GM12878 (cell line): Measurements from ENCODE around the gene SLC2A4RG. TPM values are rescaled to one million over a fixed set of nuclear protein-coding genes. Genes with fewer than 3 reads are reported as not detected.

Experiments used
- ATAC-seq: fragments of 200-7000 bp; cut with Tn5 transposase; 3 replicates; pipeline ENCODE4 v1.9.1; 2020; ENCODE audit warnings: mild to moderate bottlenecking, moderate library complexity
- BruUV-seq: library from RNA; stranded (reverse); fragments of 400-500 nt; replicated peaks from 2 replicates; lab custom pipeline; 2021; lab: Mats Ljungman, UMichigan
- CTCF ChIA-PET: fragments of 300-600 bp; sonication (Branson Sonifier 250); formaldehyde crosslinking; extraction: SDS; loops from one replicate; lab custom pipeline; 2021; ENCODE audit warnings: inconsistent platforms; lab: Yijun Ruan, JAX
- POLR2A ChIA-PET: fragments of 350-600 bp; formaldehyde crosslinking; extraction: SDS; loops from one replicate; lab custom pipeline; 2021; ENCODE audit warnings: inconsistent platforms; lab: Charles Lee
- RAD21 ChIA-PET: fragments of 300-600 bp; sonication (Branson Sonifier 250); formaldehyde crosslinking; loops from one replicate; lab custom pipeline; 2023; ENCODE audit warnings: antibody characterized with exemption; ENCODE audit not compliant: unreplicated experiment; lab: Charles Lee
- SMC1A ChIA-PET: fragments of 300-600 bp; sonication (Branson Sonifier 250); formaldehyde crosslinking; loops from one replicate; lab custom pipeline; 2023; ENCODE audit not compliant: unreplicated experiment, uncharacterized antibody; lab: Charles Lee
- DNase-seq: peaks from one replicate; pipeline ENCODE4 v3.0.0-alpha.2; 2011; ENCODE audit warnings: low read depth, low spot score
- FAIRE-seq: peaks from 3 replicates; lab custom pipeline; 2011; peaks lifted over from hg19 to GRCh38; lab: Jason Lieb, UNC
- H2AFZ ChIP-seq: 2 replicates; pipeline ENCODE4 v1.6.0; 2011; ENCODE audit warnings: low read depth, low read length, control low read depth; ENCODE audit not compliant: control insufficient read depth
- H3K27ac ChIP-seq: 2 replicates; pipeline ENCODE4 v1.5.1; 2011; ENCODE audit warnings: control low read depth; ENCODE audit not compliant: control insufficient read depth, insufficient read depth
- H3K27me3 ChIP-seq, 2 experiments: replicated peaks in 1 of 2; 2 replicates each; pipeline versions ENCODE4 v1.6.0 to v1.6.1; 2011; ENCODE audit warnings: low read length in 1 of 2; ENCODE audit not compliant: control insufficient read depth in 2 of 2, insufficient read depth in 2 of 2
- H3K36me3 ChIP-seq, 2 experiments: 2 replicates each; pipeline ENCODE4 v1.5.1; 2011; ENCODE audit warnings: low read length in 1 of 2; ENCODE audit not compliant: control insufficient read depth in 2 of 2, insufficient read depth in 2 of 2
- H3K4me1 ChIP-seq: 2 replicates; pipeline ENCODE4 v1.6.1; 2011; ENCODE audit warnings: mild to moderate bottlenecking, low read length, moderate library complexity, mixed read lengths; ENCODE audit not compliant: control insufficient read depth, insufficient read depth
- H3K4me2 ChIP-seq: 2 replicates; pipeline ENCODE4 v1.6.0; 2011; ENCODE audit warnings: control low read depth; ENCODE audit not compliant: control insufficient read depth, insufficient read depth
- H3K4me3 ChIP-seq: fragments of 200-600 bp; sonication (generic); 2 replicates; pipeline ENCODE4 v1.5.1; 2016
- H3K79me2 ChIP-seq: 2 replicates; pipeline ENCODE4 v1.6.0; 2011; ENCODE audit warnings: low read length; ENCODE audit not compliant: control insufficient read depth, insufficient read depth
- H3K9ac ChIP-seq: 2 replicates; pipeline ENCODE4 v1.8.0; 2011; ENCODE audit warnings: low read length, control low read depth, mixed read lengths; ENCODE audit not compliant: control insufficient read depth, insufficient read depth
- H3K9me3 ChIP-seq: replicated peaks from 3 replicates; pipeline ENCODE4 v1.5.1; 2011; ENCODE audit warnings: mild to moderate bottlenecking, low read length; ENCODE audit not compliant: control insufficient read depth, insufficient read depth
- H4K20me1 ChIP-seq: 2 replicates; pipeline ENCODE4 v1.6.0; 2011; ENCODE audit not compliant: control insufficient read depth, insufficient read depth
- MLLT1 ChIP-seq: fragments of 450-650 bp; IDR thresholded peaks from 2 replicates; pipeline ENCODE4 v1.6.1; 2016; ENCODE audit warnings: mild to moderate bottlenecking
- RFX5 ChIP-seq: IDR thresholded peaks from 2 replicates; pipeline ENCODE4 v1.6.1; 2011; ENCODE audit warnings: low read depth, low read length, improper control_type of control experiment
- ZBTB11 ChIP-seq: fragments of 450-650 bp; formaldehyde crosslinking; IDR thresholded peaks from 2 replicates; pipeline ENCODE4 v1.5.0; 2022; ENCODE audit warnings: mild to moderate bottlenecking, missing genetic modification characterization
- WGBS: methylation state at CpG from one replicate; pipeline ENCODE4 v1.1.6; 2016; ENCODE audit warnings: low lambda C conversion rate; ENCODE audit not compliant: insufficient replicate concordance, insufficient coverage; ENCODE audit errors: missing lambda C conversion rate; 5-methylcytosine and 5-hydroxymethylcytosine counted together
- in situ Hi-C: fragments of 300-500 bp; cut with MboI; formaldehyde crosslinking; loops from 9 replicates; pipeline ENCODE4 v1.14.3; 2018; ENCODE audit warnings: mixed read lengths
- intact Hi-C: fragments of 100-400 bp; cut with micrococcal nuclease; formaldehyde crosslinking; loops from one replicate; pipeline ENCODE4 v1.14.2; 2022; ENCODE audit not compliant: unreplicated experiment
- polyA plus RNA-seq, 11 experiments: library from polyadenylated mRNA; depleted of rRNA in 4 of 11; unstranded in 6 of 11; stranded (reverse) in 5 of 11; fragments of >200 nt; fragmentation: Nextera tagmentation in 4 of 11; fragmentation: Illumina TruSeq in 1 of 11; extraction: Ambion mirVana in 4 of 11; extraction: Trizol in 1 of 11; gene quantifications; 1 replicate in 1 of 11; 2 replicates in 10 of 11; pipeline versions ENCODE4 v1.2.1 to v1.2.3, GENCODE V29; 2011 to 2016; ENCODE audit warnings: inconsistent platforms in 2 of 11, missing spikeins in 2 of 11, low read depth in 1 of 11
- total RNA-seq, 4 experiments: library from RNA; depleted of rRNA in 3 of 4; stranded (reverse); fragments of >200 nt in 3 of 4; fragmentation: Illumina TruSeq in 1 of 4; extraction: Trizol in 1 of 4; gene quantifications; 2 replicates each; pipeline versions ENCODE4 v1.2.1 to v1.2.3, GENCODE V29; 2013 to 2021

SLC2A4RG gene
- total and polyA plus RNA-seq, 10 of the 15 experiments (the other 5 are each of a cell fraction or from before 2014, with no cell fraction given) = 0.34 to 65.9 (median 13.3) TPM

GRCh38 chr20:63769891-63770474 is 30.4 kb downstream of the SLC2A4RG start (continued):
- no peak for TF ChIP-seq RFX5
- TF ChIP-seq ZBTB11 (CRISPR knock-in tag) = no peak

- SMC1A ChIA-PET = no interaction called here
- Histone ChIP-seq H2AFZ (no peak overlapping the region), H3K27me3 (no peaks in the 10 kb centered on the region), H4K20me1 (no peaks in the 10 kb centered on the region), H3K36me3 (no peaks in the 10 kb centered on the region), H3K9ac (no peak overlapping the region), H3K4me1 (no peaks in the 10 kb centered on the region), H3K79me2 (no peaks in the 10 kb centered on the region), H3K4me3 (no peak overlapping the region), H3K9me3 (peaks cover 2% of the 10 kb centered on the region; the same call in 1 of the 3 replicates), H3K27ac (no peak overlapping the region), H3K4me2 (no peak overlapping the region)
- BruUV-seq = no TSS peak
- no peak for DNase-seq
- no peak for ATAC-seq
- POLR2A ChIA-PET = no interaction called here
- TF ChIP-seq MLLT1 = no peak
- CTCF ChIA-PET = no interaction called here
- WGBS = 82% methylated on average over 46 of the region's 52 CpGs
- FAIRE-seq = no peak
- RAD21 ChIA-PET = no interaction called here
- intact Hi-C loops = no loop called here
- in situ Hi-C loops = no loop called here
Measured at GRCh38 chr20:63771046-63771707, 31.6 kb downstream of the SLC2A4RG start.
